GM12891 (cell line): ENCODE measurements around the gene RAB11FIP4.

Experiments
- PAX5 ChIP-seq: IDR thresholded peaks from 2 replicates; pipeline ENCODE4 v1.6.1; 2011; ENCODE audit warnings: low read length, moderate library complexity, mild to moderate bottlenecking; ENCODE audit not compliant: insufficient read depth, severe bottlenecking
- POLR2A ChIP-seq: IDR thresholded peaks from 2 replicates; pipeline ENCODE4 v1.6.1; 2011; ENCODE audit warnings: low read depth, low read length, control low read depth
- POLR2AphosphoS5 ChIP-seq: IDR thresholded peaks from 2 replicates; pipeline ENCODE4 v1.6.1; 2011; ENCODE audit warnings: low read depth, low read length, control low read depth
- SPI1 ChIP-seq: IDR thresholded peaks from 2 replicates; pipeline ENCODE4 v1.6.1; 2011; ENCODE audit warnings: low read depth, low read length, control low read depth
- TAF1 ChIP-seq: IDR thresholded peaks from 2 replicates; pipeline ENCODE4 v1.6.1; 2011; ENCODE audit warnings: low read depth, low read length, control low read depth

GRCh38 chr17:31480904-31481782 lies 89.7 kb downstream of the RAB11FIP4 start:
- TF ChIP-seq POLR2A (no peak), POLR2AphosphoS5 (no peak), TAF1 (no peak), PAX5 (no peak), SPI1 (no peak)
